BJ (cell line): ENCODE measurements around the gene MAST2. TPM values are rescaled to one million over a fixed set of nuclear protein-coding genes. Genes with fewer than 3 reads are reported as not detected.

Experiments
- CTCF ChIA-PET: fragments of 350-600 bp; formaldehyde crosslinking; extraction: SDS; loops from one replicate; lab custom pipeline; 2021; ENCODE audit warnings: antibody characterized with exemption, inconsistent platforms; lab: Yijun Ruan, JAX
- POLR2A ChIA-PET: fragments of 300-600 bp; sonication (Branson Sonifier 250); formaldehyde crosslinking; extraction: SDS; loops from one replicate; lab custom pipeline; 2021; ENCODE audit warnings: antibody characterized with exemption; lab: Charles Lee
- DNase-seq: peaks from one replicate; pipeline ENCODE4 v3.0.0-alpha.2; 2011; ENCODE audit warnings: low read depth
- H3K27me3 ChIP-seq: 2 replicates; pipeline ENCODE4 v1.6.0; 2011; ENCODE audit warnings: low read length; ENCODE audit not compliant: control insufficient read depth, insufficient read depth
- H3K36me3 ChIP-seq: 2 replicates; pipeline ENCODE4 v1.5.1; 2011; ENCODE audit warnings: low read length; ENCODE audit not compliant: control insufficient read depth, insufficient read depth
- H3K4me3 ChIP-seq: 2 replicates; pipeline ENCODE4 v1.5.1; 2011; ENCODE audit warnings: low read depth, mild to moderate bottlenecking, control low read depth, low read length
- CTCF ChIP-seq: IDR thresholded peaks from 2 replicates; pipeline ENCODE4 v1.5.1; 2011; ENCODE audit warnings: low read depth, mild to moderate bottlenecking, control low read depth, inconsistent platforms, low read length, moderate library complexity; ENCODE audit not compliant: insufficient read depth
- polyA plus RNA-seq: library from polyadenylated mRNA; depleted of rRNA; stranded (reverse); fragments of >200 nt; gene quantifications from 2 replicates; pipeline ENCODE4 v1.2.3, GENCODE V29; 2011

The MAST2 gene
- polyA plus RNA-seq, 1 experiment = 47.2 TPM

GRCh38 chr1:45809761-45810160 lies 6.3 kb downstream of the MAST2 start:
- H3K4me3 ChIP-seq = no peak overlapping the region
- no peaks in the 10 kb centered on the region for H3K27me3 ChIP-seq
- no peak for TF ChIP-seq CTCF
- CTCF ChIA-PET = interaction anchor here (0.7 kb wide), 1 partner anchor 156 kb away, joined by 3 read pairs; no protein-coding TSS in a partner anchor
- DNase-seq = no peak
- H3K36me3 ChIP-seq = no peaks in the 10 kb centered on the region
- POLR2A ChIA-PET = no interaction called here

GRCh38 chr1:45814776-45815175 lies 11.4 kb downstream of the MAST2 start:
- Histone ChIP-seq H3K27me3 (no peaks in the 10 kb centered on the region), H3K36me3 (no peaks in the 10 kb centered on the region), H3K4me3 (no peak overlapping the region)
- CTCF ChIA-PET = interaction anchor here (0.6 to 1.8 kb wide), 4 partner anchors 13 to 111 kb away, joined by 3 read pairs; no protein-coding TSS in a partner anchor
- no peak for TF ChIP-seq CTCF
- POLR2A ChIA-PET = no interaction called here
- DNase-seq = no peak

- Histone ChIP-seq H3K36me3 (no peaks in the 10 kb centered on the region), H3K4me3 (no peak overlapping the region), H3K27me3 (no peaks in the 10 kb centered on the region)
- no peak for TF ChIP-seq CTCF
- POLR2A ChIA-PET = no interaction called here
- CTCF ChIA-PET = interaction anchor here (1.8 kb wide), 1 partner anchor 21 kb away, joined by 3 read pairs; no protein-coding TSS in a partner anchor
- DNase-seq = no peak
Measured at GRCh38 chr1:45815667-45816458, 12.5 kb downstream of the MAST2 start.

- no peak overlapping the region for H3K4me3 ChIP-seq
- no peak for TF ChIP-seq CTCF
- no peak for DNase-seq
- no peaks in the 10 kb centered on the region for H3K36me3 ChIP-seq
- H3K27me3 ChIP-seq = no peaks in the 10 kb centered on the region
- CTCF ChIA-PET = no interaction called here
- POLR2A ChIA-PET = interaction anchor here (0.6 kb wide), 1 partner anchor 13 kb away, joined by 8 read pairs; no protein-coding TSS in a partner anchor
Measured at GRCh38 chr1:45820173-45820572, 16.8 kb downstream of the MAST2 start.

- no peaks in the 10 kb centered on the region for H3K27me3 ChIP-seq
- ChIA-PET CTCF (interaction anchor here (0.9 kb wide), 1 partner anchor 51 kb away, joined by 3 read pairs; no protein-coding TSS in a partner anchor), POLR2A (interaction anchor here (0.6 kb wide), 1 partner anchor 14 kb away, joined by 8 read pairs; no protein-coding TSS in a partner anchor)
- no peak for TF ChIP-seq CTCF
- no peak overlapping the region for H3K4me3 ChIP-seq
- no peaks in the 10 kb centered on the region for H3K36me3 ChIP-seq
- no peak for DNase-seq
Measured at GRCh38 chr1:45820788-45821187, 17.4 kb downstream of the MAST2 start.
